GM12801 (cell line): ENCODE measurements around the gene MDFIC.

Experiments
- TF ChIP-seq, protein P1 (sequence below): IDR thresholded peaks from one replicate; pipeline ENCODE4 v1.5.1; 2011; ENCODE audit warnings: control low read depth; ENCODE audit not compliant: insufficient read length; ENCODE audit errors: extremely low read depth

The MDFIC gene

DNA sequence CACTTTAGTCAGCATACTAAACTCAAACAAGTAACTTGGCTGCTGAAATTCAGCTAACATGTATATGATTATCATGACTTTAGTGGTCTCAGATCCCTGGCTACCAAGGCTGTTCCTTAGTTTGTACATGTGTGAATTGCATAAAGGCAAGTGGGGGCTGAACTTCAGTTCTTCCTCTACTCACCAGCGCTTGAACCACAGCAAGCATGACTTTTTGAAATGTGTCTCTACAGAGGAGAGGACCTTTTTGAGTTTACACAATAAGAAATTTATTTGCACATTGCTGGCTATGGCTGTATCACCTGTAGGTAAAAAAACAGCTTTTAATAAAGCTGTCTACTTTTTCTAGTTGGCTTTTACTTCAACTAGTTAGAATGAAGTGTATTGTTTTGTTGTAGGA lies 48.8 kb downstream of the MDFIC start:
- TF ChIP-seq, protein P1, sequence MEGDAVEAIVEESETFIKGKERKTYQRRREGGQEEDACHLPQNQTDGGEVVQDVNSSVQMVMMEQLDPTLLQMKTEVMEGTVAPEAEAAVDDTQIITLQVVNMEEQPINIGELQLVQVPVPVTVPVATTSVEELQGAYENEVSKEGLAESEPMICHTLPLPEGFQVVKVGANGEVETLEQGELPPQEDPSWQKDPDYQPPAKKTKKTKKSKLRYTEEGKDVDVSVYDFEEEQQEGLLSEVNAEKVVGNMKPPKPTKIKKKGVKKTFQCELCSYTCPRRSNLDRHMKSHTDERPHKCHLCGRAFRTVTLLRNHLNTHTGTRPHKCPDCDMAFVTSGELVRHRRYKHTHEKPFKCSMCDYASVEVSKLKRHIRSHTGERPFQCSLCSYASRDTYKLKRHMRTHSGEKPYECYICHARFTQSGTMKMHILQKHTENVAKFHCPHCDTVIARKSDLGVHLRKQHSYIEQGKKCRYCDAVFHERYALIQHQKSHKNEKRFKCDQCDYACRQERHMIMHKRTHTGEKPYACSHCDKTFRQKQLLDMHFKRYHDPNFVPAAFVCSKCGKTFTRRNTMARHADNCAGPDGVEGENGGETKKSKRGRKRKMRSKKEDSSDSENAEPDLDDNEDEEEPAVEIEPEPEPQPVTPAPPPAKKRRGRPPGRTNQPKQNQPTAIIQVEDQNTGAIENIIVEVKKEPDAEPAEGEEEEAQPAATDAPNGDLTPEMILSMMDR, result no peak

DNA sequence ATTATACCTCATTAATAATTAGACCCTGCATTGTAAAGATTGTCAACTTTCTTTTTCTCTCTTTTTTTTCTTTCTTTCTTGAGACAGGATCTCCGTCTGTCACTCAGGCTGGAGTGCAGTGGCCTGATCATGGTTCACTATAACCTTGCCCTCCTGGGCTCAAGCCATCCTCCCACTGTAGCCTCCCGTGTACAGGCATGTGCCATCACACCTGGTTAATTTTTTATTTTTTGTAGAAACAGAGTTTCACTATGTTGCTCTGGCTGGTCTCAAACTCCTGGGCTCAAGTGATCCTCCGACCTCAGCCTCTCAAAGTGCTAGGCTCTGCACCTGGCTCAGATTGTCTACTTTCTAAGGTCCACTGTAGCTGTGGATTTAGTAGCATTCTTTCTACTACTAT lies 50.7 kb downstream of the MDFIC start:
- TF ChIP-seq, protein P1, result no peak

DNA sequence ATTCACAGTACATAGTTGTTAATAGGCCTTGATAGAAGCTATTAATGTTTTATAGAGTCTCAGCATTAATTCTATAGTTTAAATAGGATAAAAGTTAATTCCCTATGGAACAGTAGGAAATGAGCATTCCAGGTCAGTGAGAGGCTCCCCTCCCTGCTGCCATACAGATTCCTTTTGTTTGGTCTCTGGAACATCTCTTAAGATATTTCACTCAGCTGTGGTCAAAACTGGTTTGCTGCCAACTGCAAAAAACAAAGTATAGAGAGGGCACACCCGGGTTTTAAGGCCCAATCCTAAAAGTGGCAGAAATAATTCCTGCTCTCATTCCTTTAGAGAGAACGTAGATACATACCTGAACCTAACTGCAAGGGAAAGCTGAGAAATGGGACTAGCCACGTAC lies 51.3 kb downstream of the MDFIC start:
- TF ChIP-seq, protein P1, result no peak

DNA sequence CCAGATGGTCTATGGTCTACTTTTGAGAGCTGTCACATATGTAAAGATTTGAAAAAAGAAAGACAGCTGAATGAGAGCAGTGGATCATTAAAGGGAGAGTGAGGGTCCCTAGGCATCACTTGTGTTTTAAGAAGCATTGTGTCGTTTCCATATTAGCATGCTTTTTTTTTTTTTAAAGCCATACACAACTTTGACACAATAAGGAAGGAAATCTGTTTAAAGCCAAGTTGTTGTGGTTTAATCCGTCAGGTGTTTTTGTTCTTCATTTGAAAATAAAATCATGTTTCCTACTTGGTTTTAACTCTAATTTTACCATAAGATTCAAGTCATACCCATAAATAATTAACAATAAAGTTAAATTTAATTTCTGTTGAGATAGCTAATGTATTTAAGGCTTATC lies 53.5 kb downstream of the MDFIC start:
- TF ChIP-seq, protein P1, result no peak

DNA sequence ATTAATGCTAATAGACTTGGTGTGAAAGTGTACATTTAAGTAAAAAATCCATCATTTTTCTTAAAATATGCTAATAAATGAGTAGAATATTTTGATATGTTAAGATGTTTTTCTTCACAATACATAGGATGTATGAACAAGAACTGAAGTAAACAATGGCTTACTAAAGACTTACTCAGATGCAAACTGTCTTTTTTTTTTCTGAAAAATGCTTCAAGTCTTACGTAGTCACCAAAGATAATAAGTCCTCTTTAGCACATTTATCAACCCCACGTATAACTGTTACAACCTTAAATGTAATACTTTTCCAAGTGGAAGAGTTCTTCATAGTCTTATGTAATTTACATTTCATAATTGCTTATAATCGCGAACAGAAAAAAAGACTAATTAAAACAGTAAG lies 54.8 kb downstream of the MDFIC start:
- TF ChIP-seq, protein P1, result no peak

DNA sequence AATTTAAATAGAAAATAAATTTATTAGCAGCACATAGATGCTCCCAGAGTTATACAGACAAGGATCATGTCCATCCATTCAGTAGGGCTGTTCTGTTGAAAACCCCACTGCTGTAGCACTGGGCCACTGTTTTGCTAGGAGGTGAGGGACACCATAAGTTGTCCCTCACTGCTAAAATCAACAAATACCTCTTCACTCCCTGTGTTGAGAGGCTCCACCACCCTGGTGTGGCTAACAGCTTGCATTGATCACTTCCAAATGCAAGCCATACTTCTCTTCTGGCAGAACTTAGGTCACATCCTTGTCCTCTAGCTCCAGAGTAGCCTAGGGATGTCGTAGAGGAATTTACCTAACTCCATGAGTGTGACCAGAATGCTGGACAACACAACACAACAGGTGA lies 55.4 kb downstream of the MDFIC start:
- TF ChIP-seq, protein P1, result no peak

DNA sequence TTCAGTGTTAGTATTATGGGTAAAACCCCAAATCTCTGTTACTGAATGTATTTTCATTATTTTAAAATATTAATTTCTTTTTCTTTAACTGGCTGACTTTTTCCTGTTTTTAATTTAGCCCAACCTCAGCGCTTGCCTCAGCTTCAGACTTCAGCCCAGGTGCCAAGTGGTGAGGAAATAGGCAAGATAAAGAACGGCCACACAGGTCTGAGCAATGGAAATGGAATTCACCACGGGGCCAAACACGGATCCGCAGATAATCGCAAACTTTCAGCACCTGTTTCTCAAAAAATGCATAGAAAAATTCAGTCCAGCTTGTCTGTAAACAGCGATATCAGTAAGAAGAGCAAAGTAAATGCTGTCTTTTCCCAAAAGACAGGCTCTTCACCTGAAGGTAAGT lies 57.5 kb downstream of the MDFIC start:
- TF ChIP-seq, protein P1, result no peak
